GM06990 (cell line): Measurements from ENCODE around the gene PBX3.

Experiments
- DNase-seq: peaks from one replicate; pipeline ENCODE4 v3.0.0-alpha.2; 2011; ENCODE audit not compliant: insufficient read length; ENCODE audit errors: extremely low read depth
- H3K27me3 ChIP-seq: replicated peaks from 2 replicates; pipeline ENCODE4 v1.6.0; 2011; ENCODE audit warnings: low read length; ENCODE audit not compliant: control insufficient read depth, insufficient read depth
- H3K36me3 ChIP-seq: 2 replicates; pipeline ENCODE4 v1.5.1; 2011; ENCODE audit warnings: low read length; ENCODE audit not compliant: control insufficient read depth, insufficient read depth
- H3K4me3 ChIP-seq: replicated peaks from 2 replicates; pipeline ENCODE4 v1.5.1; 2011; ENCODE audit warnings: low read depth, mild to moderate bottlenecking, control low read depth, low read length
- CTCF ChIP-seq: IDR thresholded peaks from 2 replicates; pipeline ENCODE4 v1.5.1; 2011; ENCODE audit warnings: low read length, control low read depth, mild to moderate bottlenecking, inconsistent platforms; ENCODE audit not compliant: insufficient read depth, poor library complexity, severe bottlenecking

Gene PBX3

DNA sequence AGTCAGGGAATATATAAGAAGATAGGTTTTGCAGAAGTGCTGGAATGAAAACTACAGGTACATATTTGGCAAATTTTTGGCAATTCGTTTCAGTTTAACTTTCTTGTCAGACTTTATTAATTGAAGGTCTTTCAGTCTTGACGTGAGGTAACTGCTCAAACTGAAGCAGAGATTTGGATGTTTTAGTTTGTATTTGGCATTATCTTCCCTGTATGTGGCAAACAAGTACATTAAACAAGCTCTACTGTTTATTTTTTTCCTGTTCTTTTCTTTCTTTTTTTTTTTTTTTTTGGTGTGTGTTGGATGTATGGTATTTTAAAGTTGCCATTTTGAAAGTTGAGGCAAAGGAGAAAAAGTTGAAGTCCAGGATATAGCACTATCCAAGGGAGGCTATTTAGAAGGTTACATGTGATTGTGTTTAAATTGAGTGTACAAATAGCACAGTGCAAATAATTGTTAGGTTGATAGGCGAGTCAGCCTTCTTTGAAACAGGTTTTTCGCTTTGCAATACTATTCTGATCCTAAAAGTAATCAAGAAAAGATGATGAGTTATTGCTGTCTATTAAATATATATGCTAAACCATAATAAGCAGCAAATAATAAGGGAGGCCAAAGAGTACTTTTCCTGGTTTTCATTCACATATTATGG lies 2.2 kb downstream of the PBX3 start:
- no peaks in the 10 kb centered on the region for H3K27me3 ChIP-seq
- DNase-seq = no peak
- H3K4me3 ChIP-seq = peak overlapping the region; percentile 95
- no peak for TF ChIP-seq CTCF
- no peaks in the 10 kb centered on the region; the same call in 1 of the 2 replicates for H3K36me3 ChIP-seq

DNA sequence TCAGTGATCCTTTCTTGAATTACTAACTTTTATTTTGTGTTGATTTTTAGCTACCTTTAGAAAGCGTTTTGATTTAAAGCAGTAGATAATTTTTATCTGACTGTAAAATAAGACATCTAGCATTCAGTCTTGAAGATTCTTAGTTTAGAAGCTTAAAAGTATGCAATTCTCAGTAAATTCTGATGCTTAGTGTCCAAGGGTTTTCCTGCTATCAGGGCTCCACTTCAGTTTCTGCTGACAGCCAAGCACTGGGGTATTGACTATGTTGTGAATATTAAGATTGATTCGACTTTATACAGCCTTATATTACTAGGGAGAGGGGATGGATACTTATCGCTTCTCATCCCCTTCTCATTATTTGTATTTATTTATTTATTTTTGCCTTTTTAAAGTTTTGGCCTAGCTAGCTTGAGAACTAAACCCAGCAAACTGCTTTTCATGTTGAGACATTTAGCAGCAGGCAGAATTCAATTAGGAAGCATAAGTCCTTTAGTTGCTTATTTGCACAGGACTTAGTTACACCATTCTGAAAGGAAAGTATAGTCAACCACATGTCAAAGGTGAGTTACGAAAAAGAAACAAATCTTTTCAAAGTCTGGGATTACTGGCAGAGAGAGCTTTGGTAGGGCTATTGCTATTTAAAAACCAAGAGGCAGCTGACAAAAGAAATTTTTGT lies 2.9 kb downstream of the PBX3 start:
- Histone ChIP-seq H3K36me3 (no peaks in the 10 kb centered on the region; the same call in 1 of the 2 replicates), H3K4me3 (peak overlapping the region; percentile 31), H3K27me3 (no peaks in the 10 kb centered on the region)
- DNase-seq = no peak
- TF ChIP-seq CTCF = no peak

DNA sequence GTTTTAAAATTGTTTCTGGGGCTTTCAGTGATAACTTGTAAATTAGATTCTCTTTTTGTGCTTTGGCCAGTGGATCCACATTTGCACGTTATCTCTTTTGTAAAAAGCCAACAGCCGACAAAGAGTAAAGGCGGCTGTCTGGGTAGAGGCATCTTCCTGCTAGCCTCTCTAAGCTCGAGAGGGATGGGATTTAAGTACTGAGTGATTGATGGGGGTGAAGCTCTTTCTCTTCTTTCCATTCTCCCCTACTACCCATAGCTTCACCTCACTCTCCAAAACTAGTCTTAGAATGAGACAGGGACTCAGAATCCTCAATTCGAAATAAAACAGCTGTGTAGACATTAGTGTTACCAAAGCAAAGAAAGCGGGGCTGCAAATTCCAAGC lies 3.4 kb downstream of the PBX3 start:
- peak overlapping the region; percentile 19; the same call in 1 of the 2 replicates for H3K4me3 ChIP-seq
- no peak for DNase-seq

DNA sequence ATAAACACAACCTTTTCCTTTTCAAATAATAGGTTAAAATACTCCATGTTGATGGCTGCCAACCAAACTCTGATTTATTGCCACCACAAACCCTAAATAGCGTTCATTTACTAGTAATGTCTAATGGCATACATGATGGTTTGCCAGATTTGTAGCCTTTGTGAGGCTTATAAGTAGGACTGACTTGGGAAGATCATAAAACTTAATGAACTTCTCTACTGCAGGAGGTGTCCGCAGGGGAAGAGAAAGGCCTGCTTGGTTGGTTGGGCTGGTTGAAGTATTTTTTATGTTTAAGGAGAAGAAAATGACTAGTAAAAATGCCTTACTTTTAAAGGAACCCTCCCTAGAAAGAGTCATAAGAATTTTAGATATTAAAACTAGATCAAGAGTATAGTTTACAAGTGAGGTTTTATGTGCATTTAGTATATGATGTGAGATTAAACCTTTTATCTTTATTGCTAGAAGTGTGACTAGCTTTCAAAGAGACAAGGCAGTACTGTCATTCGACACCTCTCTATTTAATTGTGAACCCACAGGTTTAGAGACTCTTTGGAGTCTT lies 5.0 kb downstream of the PBX3 start:
- no peak for DNase-seq
- Histone ChIP-seq H3K36me3 (no peaks in the 10 kb centered on the region; the same call in 1 of the 2 replicates), H3K27me3 (no peaks in the 10 kb centered on the region), H3K4me3 (no peak overlapping the region)
- TF ChIP-seq CTCF = no peak

More for the DNA sequence above, 3.4 kb downstream of the PBX3 start:
- H3K36me3 ChIP-seq = no peaks in the 10 kb centered on the region; the same call in 1 of the 2 replicates
- no peaks in the 10 kb centered on the region for H3K27me3 ChIP-seq
- TF ChIP-seq CTCF = no peak

DNA sequence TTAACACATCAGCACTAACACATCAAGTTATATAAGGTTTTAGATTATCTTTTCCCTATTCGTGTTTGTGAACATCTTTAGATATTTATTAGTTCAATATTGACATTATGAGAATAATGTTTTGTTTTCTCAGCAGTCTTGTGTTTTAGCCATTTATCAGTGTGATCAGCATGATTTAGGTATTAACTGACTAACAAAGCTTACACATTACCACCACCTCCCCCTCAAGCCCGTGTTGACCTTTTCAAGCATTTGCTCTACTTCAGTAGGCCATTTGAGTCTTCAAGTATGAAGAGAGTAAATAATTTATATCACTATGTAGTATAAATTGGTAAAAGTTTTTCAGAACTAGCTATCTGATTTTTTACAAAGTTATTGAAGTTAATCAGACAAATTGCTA lies 6.9 kb downstream of the PBX3 start:
- Histone ChIP-seq H3K4me3 (no peak overlapping the region), H3K27me3 (no peaks in the 10 kb centered on the region), H3K36me3 (no peaks in the 10 kb centered on the region; the same call in 1 of the 2 replicates)
- TF ChIP-seq CTCF = no peak
- DNase-seq = no peak
